NCI-H2107 treated with DMSO at 0.1 percent for 48 hours (cell line): Measurements from ENCODE around the gene LCN2.
"Not testable (repeated sequence)": the region's sequence is repeated elsewhere in the genome, so short reads cannot be mapped to it uniquely, and the experiment has no call there.

Source experiments
- DNase-seq: peaks from one replicate; lab custom pipeline; 2025; ENCODE audit not compliant: unreplicated experiment; lab: John Stamatoyannopoulos, UW

LCN2 gene

DNA sequence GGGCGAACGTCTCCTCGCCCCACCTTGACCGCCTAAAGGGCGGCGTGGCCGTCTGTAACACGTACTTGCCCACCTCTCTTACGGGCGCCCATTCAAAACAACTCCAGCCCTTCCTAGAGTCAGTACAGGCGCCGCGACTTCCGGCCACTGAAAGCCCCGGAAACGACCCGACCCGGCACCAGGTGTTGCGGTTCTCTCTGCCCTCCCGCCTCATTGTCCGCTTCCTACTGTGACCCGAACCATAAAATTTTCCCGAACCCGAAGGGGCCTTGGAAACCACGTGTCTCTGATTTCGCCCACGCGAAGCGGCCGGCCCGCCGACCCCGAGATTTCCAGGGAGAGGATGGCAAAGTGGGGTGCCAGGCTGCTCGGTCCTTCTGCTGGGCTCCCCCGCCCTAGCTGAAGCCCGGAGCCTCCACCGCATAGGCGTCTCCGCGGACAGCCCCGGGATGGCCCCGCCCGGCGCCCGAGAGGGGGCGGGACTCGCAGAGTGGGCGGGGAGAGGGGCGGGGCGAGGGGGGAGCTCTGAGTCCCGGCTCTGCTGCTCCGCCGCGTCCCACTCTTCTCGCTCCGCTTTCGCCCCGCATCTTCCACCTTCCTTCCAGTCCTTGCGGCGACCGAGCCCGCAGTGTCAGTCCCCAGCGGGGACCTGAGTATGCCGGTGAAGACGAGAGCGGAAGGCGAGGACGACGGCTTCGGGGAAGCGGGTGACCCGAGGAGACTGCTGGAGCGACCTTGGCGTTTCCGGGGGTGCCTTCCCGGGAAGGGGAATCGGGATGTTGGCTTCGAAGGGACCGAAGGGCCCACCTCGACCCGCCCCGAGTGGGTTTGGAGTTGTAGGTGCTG lies 21.0 kb upstream of the LCN2 start:
- peak; percentile 59 for DNase-seq

DNA sequence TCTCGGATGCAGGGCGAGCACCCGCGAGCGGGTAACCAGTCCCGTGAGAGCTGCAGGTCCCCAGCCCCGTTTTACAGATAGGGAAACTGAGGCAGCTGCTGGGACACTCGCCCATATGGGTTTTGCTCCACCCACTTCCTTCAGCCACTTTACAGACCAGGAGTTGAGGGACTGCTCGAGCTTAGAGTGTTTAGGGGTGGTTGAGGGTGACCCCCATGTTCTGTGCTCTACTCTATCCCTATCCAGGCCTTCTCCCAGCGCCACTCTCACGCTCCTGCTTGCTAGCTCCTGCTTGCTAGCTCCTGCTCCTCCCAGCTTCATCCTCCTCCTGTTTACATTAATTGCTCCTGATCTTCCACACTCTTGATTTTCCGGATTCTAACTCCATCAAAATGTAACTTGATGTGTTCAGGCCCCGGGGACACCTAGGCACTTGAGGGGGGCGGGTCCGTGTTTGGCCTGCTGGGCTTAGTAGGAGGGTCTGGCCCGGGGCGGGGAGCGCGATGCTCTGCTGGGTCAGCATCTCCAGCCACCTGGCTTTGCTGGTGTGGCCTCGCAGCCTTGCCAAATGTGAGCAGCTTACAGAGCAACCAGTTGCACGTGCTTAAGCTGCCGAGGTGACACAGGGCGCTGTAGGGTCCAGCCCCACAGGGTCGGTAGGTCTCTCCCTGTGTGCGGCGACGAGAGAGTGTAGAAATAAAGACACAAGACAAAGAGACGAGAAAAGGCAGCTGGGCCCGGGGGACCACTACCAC lies 20.2 kb upstream of the LCN2 start:
- DNase-seq: no peak

DNA sequence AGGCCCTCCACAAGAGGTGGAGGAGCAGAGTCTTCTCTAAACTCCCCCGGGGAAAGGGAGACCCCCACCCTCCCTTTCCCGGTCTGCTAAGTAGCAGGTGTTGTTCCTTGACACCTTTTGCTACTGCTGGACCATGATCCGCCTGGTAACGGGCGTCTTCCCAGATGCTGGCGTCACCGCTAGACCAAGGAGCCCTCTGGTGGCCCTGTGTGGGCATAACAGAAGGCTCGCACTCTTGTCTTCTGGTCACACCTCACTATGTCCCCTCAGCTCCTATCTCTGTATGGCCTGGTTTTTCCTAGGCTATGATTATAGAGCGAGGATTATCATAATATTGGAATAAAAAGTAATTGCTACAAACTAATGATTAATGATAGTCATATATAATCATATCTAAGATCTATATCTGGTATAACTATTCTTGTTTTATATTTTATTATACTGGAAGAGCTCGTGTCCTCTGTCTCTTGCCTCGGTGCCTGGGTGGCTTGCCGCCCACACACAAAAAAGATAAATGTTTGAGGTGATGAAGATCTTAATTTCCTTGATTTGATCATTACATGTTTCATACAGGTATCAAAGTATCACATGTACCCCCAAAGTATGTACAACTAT lies 19.2 kb upstream of the LCN2 start:
- DNase-seq: not testable (repeated sequence)

DNA sequence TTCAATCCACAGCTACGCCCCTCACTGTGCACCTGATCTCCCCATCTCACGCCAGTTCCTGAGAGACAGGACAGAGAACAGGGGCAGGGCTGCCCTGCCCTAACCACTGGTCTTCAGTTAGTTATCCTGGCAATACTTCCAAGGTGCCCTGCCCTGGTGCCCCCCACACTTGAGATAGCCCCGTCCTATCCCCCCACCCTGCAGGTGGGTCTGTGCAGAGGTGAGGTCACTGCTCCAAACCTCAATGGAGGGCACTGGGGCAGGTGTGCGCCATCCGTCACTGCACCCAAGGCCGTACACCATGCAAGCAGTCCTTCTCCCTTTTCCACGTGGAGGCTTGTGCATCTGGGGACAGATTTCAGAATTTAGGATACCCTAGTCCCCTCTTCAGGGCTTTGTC lies 18.6 kb upstream of the LCN2 start:
- not testable (repeated sequence) for DNase-seq

DNA sequence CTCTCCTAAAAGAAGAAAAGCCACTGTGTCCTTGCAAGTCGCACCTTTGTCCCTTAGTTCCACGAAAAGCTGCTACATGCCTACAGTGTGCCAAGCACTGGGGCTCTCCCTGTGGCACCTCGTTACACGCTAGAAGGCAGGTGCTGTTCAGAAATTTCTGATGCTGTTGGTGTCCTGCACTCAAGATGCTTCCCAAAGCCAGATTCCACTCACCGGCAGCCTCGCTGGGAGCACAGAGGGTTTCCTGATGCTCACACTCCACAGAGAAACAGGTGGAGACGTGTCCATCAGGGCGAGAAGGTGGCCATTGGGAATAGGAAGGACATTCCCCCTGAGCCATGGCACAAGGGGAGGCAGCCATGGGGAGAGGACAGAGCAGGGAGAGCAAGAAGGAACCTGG lies 17.9 kb upstream of the LCN2 start:
- not testable (repeated sequence) for DNase-seq

DNA sequence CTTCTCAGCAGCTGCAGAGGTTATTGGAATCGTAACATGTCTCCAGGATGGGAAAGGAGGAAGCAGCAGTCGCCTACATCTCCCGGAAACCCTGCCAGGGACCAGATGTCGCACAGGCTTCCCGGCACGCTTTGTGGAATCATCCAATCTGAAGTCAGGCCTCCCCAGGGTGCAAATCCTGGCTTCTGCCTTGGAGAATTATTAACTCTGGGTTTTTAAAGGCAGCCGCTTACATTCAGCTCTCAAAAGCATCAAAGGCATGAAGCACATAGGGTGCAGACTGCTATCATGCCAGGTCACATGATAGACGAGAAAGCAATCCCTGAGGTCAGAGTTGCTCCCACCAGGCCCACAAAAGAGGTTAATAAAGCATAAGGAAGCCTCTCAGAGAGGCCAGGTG lies 17.1 kb upstream of the LCN2 start:
- DNase-seq: not testable (repeated sequence)

DNA sequence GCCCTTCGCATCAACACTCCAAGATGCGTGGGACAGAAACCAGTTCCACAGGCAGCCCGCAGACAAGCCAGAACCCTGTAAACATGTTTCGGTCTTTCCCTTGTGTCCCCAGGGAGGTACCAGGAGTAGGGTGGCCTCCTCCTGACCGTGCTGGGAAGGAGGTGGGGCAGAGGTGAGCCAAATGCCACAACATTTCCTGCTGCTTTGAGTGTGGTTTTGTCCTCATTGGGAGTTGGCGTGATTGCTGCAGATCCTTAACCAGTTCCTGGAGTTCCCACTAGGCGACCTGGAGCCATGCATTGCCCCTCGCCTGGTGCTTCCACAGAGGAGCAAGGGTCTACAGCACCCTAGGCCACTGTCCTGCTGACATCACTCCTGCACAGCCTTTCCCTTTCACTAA lies 13.7 kb upstream of the LCN2 start:
- DNase-seq: not testable (repeated sequence)

DNA sequence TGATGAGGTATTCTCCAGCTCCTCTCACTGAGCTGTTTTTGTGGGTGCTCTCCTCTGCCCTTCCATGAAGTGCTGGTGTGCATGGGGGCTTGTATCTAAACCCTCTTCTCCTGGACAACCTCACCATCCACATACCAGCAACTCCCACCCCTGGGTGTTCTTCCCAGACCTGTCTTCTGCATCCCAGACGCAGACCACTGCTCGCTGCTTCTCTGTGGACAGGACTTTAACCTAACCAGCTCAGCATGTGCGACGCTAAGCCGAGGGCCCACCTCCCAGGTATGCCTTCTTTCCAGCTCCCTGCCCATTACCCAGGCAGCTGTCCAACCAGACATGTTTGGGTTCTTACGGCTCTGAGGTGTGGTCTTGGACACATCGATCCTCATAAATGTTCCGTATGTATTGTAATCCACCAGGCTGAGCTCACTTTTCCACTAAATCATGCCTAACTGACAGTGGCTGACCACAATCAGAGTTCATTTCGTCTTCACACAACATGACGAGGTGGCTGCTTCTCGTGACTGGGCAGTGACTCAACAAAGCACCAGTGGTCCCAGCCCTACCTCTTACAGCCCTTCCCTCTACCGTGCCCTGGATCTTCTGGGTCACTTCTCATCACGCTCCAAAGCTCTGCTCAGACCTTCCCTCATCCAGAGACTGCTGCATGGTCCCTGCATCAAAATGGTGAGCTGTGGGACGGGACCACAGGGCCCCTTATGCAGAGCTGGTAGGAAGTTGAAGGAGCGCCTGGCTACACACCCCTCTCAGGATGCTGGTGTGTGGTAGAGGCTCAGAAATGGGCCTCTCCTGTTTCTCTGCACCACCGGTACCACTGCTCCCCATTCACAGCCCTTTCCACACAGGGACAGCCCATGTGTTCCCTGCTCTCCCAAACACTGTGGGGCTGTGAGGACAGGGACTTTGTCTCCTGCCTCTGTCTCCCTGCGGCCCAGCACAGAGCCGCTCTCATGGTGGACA lies 12.1 kb upstream of the LCN2 start:
- DNase-seq: no peak

DNA sequence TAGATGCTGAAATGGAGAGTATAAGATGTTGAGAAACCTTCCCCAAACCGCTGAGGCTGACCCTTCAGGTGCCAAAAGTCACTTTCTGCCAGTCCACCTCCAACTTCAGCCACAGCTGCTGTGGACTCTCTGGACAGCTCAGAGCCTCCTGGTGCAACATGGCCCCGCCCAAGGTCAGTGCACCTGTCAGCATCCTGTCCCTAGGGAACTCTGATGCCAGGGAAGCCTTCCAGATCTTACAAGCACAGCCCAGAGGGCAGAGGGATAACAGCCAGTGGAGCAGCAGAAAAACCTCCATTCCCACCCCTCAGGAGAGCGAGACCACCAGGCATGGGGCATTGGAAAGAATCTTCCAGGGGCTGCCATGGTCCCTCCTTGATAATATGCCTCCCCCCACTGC lies 11.3 kb upstream of the LCN2 start:
- no peak for DNase-seq

DNA sequence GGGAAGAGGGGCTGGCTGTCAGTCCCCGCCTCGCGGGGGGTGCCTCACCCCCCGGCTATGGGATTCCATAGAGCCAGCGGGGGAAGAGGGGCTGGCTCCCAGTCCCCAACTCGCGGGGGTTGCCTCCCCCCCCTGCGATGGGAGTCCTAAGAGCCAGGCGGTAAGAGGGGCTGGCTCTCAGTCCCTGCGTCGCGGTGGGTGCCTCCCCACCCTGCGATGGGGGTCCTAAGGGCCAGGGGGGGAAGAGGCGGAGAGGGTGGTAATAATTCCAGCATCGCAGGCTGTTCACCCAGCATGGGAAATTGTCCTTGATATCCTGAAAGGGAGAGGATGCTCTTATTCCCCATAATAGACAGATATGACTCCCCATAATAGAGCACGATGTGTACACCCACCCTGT lies 9.6 kb upstream of the LCN2 start:
- no peak for DNase-seq

DNA sequence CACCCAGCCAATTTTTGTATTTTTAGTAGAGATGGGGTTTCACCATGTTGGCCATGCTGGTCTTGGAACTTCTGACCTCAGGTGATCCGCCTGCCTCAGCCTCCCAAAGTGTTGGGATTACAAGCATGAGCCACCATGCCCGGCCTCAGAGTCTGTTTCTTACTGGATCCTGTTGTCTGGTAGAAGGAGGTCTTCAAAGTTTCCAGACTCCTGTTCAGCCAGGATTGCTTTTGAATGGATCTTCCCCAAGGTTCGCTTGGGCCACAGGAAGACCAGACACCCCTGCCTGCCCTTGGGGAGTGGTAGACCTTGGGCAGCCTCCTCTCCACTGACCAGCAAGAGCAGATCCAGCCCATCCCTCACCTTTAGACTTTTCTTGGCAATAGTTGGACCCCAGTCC lies 7.6 kb upstream of the LCN2 start:
- DNase-seq: no peak

DNA sequence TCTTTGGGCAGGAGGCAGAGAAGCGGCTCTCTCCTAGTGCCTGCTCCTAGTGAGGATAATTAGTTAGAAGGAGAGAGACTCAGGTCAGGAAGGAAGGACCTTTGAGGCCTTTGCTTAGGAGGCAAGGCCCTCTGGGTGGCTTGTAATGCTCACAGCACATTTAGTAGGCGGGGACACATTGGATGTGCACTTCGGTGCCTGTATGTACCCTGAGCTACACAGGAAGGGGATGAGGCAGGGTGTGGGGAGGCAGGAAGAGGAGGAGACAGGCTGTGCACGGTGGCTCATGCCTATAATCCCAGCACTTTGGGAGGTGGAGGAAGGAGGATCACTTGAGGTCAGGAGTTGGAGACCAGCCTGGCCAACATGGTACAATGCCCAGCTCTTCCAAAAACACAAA lies 7.2 kb upstream of the LCN2 start:
- no peak for DNase-seq

DNA sequence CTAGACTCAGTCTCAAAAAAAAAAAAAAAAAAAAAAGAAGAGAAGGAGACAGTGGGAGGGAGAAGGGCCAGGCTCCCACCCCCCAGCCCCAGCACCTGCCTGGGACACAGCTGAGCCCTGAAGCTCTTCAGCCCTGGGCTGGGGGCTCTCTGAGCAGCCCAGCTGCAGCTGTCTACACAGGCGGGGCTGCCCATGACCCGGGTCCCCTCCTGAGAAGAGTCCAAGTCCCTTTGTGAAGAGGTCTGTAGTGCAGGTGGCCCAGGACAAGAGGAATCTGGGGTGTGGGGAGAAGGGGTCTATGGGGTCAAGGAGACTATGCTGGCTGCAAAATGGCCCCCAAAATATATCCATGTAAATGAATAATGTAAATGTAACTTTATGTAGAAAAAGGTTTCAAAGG lies 6.7 kb upstream of the LCN2 start:
- no peak for DNase-seq

DNA sequence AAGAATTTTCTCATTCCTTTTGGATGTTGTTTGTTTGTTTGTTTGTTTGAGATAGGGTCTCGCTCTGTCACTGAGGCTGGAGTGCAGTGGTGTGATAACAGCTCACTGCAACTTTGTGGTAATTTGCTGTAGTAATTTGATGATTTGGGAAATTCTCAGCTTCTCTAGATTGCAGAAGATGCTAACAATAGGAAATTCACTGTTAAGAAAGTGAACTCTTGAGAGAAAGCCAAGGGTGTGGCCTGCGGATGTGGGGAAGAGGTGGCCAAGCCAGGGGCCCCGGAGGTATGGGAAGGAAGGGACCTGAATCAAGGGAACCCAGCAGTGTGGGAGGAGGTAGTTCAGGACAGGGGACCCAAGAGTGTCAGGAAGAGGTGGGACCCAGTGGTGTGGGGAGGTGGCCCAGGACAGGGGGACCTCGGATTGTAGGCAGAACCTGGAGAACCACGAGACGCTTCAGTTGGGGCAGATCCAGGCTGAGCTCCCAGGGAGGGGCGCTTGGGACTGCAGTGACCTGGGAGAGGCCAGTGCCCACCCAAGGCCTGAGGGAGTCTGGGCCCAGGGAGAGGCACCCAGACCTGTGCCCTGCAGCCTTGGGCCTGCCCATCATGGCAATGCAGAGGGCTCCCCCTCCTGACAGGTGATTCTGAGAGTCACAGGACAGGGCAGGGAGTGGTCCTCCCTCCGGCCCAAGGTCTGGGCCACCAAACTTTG lies 5.6 kb upstream of the LCN2 start:
- DNase-seq: no peak

DNA sequence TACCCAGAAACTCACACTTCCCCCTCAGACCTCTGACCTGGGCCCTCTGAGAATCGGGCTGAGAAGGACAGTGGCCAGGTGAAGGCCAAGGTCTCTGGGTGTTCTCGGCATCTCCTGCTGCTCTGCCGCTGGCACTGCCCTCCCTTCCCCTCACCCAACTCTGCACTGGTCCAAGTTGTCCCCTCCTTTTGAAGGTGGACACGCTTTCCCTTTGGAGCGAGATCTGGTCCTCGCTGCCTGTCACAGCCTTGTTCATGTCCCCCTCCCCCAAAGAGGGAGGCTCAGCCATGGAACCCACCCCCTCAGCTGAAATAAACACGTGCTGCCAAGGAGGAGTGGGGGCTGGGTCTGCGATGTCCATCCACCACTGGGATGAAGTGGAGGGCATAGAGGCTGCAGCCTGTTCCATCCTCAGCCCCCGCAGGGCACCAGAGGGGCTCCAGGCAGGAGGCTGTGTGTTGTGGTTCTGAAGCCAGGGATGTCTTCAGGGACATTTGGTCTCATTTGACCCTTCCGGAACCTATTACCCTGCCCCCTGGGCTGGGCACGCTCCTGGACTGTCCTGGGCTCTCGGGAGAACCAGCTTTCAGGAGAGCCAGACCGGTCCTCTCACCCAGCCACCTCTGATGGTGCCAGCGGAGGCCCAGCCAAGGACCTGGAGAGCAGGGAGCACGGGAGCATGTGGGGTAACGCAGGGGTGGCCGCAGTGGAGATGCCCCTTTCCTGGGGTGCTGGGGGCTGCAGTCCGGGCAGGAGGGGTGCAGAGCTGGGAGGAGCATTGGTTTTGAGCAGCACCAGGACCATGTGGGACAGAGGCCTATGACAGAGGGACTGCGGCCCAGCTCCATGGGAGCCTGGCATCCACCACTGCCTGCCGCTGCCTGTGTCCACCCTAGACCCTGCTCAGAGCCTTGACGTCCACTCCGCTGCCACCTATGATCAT lies 4.7 kb upstream of the LCN2 start:
- DNase-seq: no peak

DNA sequence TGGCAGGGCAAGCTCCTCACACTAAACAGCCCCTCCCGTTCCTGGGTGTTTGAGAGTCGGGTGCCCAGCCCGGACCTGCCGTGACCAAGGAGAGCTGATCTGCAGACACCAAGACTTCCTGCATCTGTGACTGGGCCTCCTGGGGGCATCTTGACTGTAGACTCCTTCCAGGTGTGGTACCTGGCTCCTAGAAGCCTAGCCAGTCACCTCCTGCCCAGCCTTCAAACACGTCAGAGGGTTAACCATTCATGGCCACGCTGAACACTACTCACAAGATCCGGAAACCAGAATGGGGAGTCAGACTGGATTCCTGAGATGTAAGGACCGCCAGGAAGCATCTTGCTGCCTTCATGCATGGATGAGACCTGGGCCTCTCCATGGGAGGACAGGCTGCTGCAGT lies 3.7 kb upstream of the LCN2 start:
- no peak for DNase-seq

DNA sequence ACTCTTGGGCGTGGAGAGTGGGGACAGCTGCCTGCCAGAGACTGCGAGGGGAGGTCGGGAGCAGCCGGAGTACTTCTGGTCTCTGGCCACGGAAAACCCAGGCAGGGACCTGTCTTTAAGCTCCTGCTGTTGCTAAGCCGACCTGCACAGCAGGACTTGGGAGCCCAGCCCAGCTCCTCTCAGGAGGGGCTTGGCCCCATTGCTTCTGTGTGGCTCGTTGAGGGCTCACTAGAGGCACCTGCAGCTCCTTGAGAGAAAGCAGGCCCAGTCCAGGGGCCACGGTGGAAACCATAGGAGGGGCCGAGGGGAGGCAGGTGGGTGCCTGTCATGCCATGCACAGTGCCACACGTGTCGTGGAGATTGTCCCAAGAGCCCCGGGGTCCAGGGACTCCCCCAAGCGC lies 3.3 kb upstream of the LCN2 start:
- DNase-seq: no peak

DNA sequence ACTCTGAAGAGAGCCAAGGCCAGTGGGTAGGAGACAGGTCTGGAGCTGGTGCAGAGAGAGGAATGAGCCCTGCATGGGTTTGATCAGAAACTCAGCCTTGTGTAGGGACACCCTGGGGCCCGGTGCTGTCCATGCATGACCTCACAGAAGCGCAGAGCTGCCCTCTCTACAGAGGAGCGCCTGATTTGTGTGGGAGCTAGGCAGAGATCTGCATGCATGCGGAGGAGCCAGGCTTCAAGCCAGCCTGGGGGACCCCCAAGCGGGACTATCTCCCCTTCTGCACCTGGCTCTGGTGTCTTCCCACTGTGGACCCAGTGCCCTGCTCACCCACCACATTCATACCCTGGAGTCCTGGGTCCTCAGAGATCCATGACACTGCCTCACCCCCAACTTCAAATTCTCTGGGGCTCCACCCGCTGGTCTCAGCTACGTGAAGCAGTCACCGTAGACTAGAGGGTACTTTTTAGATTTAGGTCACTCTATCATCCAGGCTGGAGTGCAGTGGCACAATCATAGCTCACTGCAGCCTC lies 2.6 kb upstream of the LCN2 start:
- DNase-seq: no peak

DNA sequence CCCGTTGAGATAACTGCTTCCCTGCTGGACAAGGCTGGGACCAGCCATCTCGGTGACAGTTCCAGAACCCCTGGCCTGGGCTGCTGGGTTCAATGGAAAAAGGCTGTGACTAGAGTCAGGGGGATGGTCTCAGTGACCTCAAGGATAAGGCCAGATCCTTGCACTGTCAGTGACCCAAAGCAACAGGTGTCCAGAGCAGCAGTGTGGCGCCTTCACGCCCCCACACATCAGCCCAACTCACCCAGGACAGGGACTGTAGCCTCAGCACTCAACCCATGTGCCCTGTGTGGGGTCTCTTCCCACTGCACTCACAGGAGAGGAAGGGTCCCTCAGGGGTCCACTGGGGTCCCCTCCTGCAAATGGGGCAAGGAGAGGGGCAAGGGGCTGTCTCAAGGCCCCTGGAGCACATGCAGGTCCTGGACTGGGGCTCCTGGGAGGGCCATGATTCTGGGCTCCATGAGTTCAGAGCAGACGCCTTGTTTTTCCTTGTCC lies 698 bp upstream of the LCN2 start:
- DNase-seq: no peak
